ENCODE results near the gene PTPRN2.

GRCh38 chr7:157652161-157652953, 935.3 kb downstream of the PTPRN2 start:
- TF ChIP-seq, protein P1, sequence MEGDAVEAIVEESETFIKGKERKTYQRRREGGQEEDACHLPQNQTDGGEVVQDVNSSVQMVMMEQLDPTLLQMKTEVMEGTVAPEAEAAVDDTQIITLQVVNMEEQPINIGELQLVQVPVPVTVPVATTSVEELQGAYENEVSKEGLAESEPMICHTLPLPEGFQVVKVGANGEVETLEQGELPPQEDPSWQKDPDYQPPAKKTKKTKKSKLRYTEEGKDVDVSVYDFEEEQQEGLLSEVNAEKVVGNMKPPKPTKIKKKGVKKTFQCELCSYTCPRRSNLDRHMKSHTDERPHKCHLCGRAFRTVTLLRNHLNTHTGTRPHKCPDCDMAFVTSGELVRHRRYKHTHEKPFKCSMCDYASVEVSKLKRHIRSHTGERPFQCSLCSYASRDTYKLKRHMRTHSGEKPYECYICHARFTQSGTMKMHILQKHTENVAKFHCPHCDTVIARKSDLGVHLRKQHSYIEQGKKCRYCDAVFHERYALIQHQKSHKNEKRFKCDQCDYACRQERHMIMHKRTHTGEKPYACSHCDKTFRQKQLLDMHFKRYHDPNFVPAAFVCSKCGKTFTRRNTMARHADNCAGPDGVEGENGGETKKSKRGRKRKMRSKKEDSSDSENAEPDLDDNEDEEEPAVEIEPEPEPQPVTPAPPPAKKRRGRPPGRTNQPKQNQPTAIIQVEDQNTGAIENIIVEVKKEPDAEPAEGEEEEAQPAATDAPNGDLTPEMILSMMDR (IDR thresholded peaks at IDR 0.05), result no peak
- no peak for TF ChIP-seq POLR2A (IDR thresholded peaks at IDR 0.05)
